Measurements from ENCODE around the gene RUNX1. TPM values are rescaled to one million over a fixed set of nuclear protein-coding genes. Genes with fewer than 3 reads are reported as not detected.

The RUNX1 gene
- total RNA-seq, 3 donors from 2014 or later = 24.8 to 165 (median 127) TPM

DNA sequence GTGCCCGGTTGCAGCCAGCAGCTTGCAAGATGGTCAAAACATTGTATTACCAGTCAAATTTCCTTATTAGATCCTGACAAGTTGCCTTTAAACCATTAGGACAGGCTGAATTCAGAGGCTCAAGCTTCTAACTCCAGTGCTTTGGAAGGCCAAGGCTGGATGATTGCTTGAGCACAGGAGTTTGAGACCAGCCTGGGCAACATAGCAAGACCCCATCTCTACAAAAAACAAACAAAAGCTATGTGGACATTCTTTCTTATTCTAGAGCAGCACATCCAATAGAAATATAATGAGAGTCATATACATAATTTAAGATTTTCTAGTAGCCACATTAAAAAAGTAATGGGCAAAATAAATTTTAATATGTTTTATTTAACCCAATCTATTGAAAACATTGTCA lies 149.3 kb downstream of the RUNX1 start:
- no peak for DNase-seq (ENCODE audit: low spot score in 2 of 2)
- intact Hi-C loops (cut with DNase I; ENCODE audit: low total_unique reads) = no loop called here
- no peaks in the 10 kb centered on the region for H3K27me3 ChIP-seq
- no peaks in the 10 kb centered on the region for H3K4me1 ChIP-seq
- TF ChIP-seq POLR2A (IDR thresholded peaks at IDR 0.05) (no peak), POLR2AphosphoS5 (IDR thresholded peaks at IDR 0.05) (no peak)
- TF ChIP-seq, protein P1, sequence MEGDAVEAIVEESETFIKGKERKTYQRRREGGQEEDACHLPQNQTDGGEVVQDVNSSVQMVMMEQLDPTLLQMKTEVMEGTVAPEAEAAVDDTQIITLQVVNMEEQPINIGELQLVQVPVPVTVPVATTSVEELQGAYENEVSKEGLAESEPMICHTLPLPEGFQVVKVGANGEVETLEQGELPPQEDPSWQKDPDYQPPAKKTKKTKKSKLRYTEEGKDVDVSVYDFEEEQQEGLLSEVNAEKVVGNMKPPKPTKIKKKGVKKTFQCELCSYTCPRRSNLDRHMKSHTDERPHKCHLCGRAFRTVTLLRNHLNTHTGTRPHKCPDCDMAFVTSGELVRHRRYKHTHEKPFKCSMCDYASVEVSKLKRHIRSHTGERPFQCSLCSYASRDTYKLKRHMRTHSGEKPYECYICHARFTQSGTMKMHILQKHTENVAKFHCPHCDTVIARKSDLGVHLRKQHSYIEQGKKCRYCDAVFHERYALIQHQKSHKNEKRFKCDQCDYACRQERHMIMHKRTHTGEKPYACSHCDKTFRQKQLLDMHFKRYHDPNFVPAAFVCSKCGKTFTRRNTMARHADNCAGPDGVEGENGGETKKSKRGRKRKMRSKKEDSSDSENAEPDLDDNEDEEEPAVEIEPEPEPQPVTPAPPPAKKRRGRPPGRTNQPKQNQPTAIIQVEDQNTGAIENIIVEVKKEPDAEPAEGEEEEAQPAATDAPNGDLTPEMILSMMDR (IDR thresholded peaks at IDR 0.05) = no peak
- no peak overlapping the region for H3K4me3 ChIP-seq
- H3K9me3 ChIP-seq = peaks cover 7 to 9% of the 10 kb centered on the region in 2 donors
- H3K36me3 ChIP-seq = no peaks in the 10 kb centered on the region
- no peak overlapping the region for H3K27ac ChIP-seq

GRCh38 chr21:34899302-34899701 lies 149.8 kb downstream of the RUNX1 start:
- H3K4me1 ChIP-seq = no peaks in the 10 kb centered on the region
- H3K27ac ChIP-seq = no peak overlapping the region
- peaks cover 7 to 9% of the 10 kb centered on the region in 2 donors for H3K9me3 ChIP-seq
- no peak for TF ChIP-seq POLR2AphosphoS5 (IDR thresholded peaks at IDR 0.05)
- TF ChIP-seq, protein P1 (IDR thresholded peaks at IDR 0.05) = no peak
- H3K36me3 ChIP-seq = no peaks in the 10 kb centered on the region
- intact Hi-C loops (cut with DNase I; ENCODE audit: low total_unique reads) = no loop called here
- no peaks in the 10 kb centered on the region for H3K27me3 ChIP-seq
- H3K4me3 ChIP-seq = no peak overlapping the region
- DNase-seq (ENCODE audit: low spot score in 2 of 2) = no peak

DNA sequence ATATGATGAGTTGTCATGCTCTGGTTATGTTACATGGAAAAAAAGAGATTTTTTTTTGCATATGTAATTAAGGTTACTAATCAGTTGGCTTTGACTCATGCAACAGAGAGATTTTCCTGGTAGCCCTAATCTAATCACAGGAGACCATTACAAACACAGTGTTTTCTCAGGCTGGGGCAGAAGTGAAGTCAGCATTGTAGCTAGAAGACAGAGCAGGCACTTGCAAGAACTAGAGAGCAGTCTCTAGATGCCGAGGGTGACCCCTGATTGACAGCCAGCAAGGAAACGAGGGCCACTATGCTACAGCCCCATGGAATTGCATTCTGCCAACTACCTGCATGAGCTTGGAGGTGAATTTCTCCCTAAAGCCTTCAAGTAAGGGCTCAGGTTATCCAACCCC lies 151.3 kb downstream of the RUNX1 start:
- no peak for DNase-seq (ENCODE audit: low spot score in 2 of 2)
- Histone ChIP-seq H3K4me3 (no peak overlapping the region), H3K36me3 (no peaks in the 10 kb centered on the region), H3K27ac (no peak overlapping the region), H3K27me3 (no peaks in the 10 kb centered on the region), H3K9me3 (peaks cover 7 to 9% of the 10 kb centered on the region in 2 donors), H3K4me1 (no peaks in the 10 kb centered on the region)
- no peak for TF ChIP-seq POLR2AphosphoS5 (IDR thresholded peaks at IDR 0.05)
- intact Hi-C loops (cut with DNase I; ENCODE audit: low total_unique reads) = no loop called here

DNA sequence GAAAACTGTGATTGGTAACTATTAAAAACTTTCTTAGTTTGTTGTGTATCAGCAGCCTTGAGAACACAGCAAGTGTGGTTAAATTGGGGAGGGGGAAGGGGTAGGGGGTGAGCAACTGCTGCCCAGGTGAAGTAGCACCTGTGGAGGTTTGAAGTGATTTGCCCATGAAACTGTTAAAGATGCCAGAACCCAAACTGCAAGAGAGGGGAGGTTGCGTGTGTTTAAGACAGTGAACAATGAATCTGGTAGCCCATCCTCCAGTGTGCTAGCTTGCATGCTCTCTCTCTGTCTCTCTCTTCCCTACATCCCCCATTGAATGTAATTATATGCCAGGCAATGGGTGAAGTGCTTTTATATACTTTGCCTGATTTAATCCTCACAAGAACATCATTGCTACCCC lies 154.7 kb downstream of the RUNX1 start:
- TF ChIP-seq POLR2AphosphoS5 (IDR thresholded peaks at IDR 0.05) (no peak), POLR2A (IDR thresholded peaks at IDR 0.05) (no peak)
- TF ChIP-seq, protein P1 (IDR thresholded peaks at IDR 0.05) = no peak
- no peak overlapping the region for H3K4me3 ChIP-seq
- H3K4me1 ChIP-seq = peaks cover 0 to 5% of the 10 kb centered on the region in 2 donors
- H3K36me3 ChIP-seq = no peaks in the 10 kb centered on the region
- intact Hi-C loops (cut with DNase I; ENCODE audit: low total_unique reads) = no loop called here
- peaks cover 7 to 9% of the 10 kb centered on the region in 2 donors for H3K9me3 ChIP-seq
- no peaks in the 10 kb centered on the region for H3K27me3 ChIP-seq
- H3K27ac ChIP-seq = no peak overlapping the region
- no peak for DNase-seq (ENCODE audit: low spot score in 2 of 2)

DNA sequence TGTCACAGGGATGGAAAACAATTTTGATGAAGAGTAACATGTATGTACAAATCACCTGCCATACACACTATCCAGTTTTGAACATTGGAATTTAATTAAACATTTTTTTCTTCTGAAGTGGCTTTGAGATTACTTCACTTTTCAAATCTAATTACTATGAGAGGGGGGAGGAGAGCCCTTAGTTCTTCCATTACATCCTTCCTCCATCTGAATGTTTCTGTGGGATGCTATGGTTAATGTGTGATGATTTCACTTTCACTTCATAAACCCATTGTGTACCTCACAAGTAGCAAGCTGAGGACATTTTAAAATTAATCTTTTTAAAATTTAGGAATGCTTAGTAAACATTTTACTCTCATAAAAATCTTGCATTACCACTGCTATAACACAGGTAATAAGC lies 156.9 kb downstream of the RUNX1 start:
- intact Hi-C loops (cut with DNase I; ENCODE audit: low total_unique reads) = no loop called here

More for the DNA sequence above, 156.9 kb downstream of the RUNX1 start:
- H3K9me3 ChIP-seq = peaks cover under 1% of the 10 kb centered on the region in 2 donors
- no peaks in the 10 kb centered on the region for H3K36me3 ChIP-seq
- TF ChIP-seq POLR2A (IDR thresholded peaks at IDR 0.05) = no peak
- TF ChIP-seq POLR2AphosphoS5 (IDR thresholded peaks at IDR 0.05) = no peak
- TF ChIP-seq, protein P1 (IDR thresholded peaks at IDR 0.05) = no peak
- no peaks in the 10 kb centered on the region for H3K27me3 ChIP-seq
- H3K4me1 ChIP-seq = peaks cover 0 to 5% of the 10 kb centered on the region in 2 donors
- H3K4me3 ChIP-seq = no peak overlapping the region
- H3K27ac ChIP-seq = no peak overlapping the region
- DNase-seq (ENCODE audit: low spot score in 2 of 2) = no peak
